HG03095 (cell line): Measurements from ENCODE around the gene SLC9A9.

ENCODE experiments used
- ATAC-seq: cut with Tn5 transposase; IDR thresholded peaks from one replicate; pipeline ENCODE4 v1.9.1; 2021; ENCODE audit warnings: moderate library complexity; ENCODE audit not compliant: unreplicated experiment

The SLC9A9 gene

DNA sequence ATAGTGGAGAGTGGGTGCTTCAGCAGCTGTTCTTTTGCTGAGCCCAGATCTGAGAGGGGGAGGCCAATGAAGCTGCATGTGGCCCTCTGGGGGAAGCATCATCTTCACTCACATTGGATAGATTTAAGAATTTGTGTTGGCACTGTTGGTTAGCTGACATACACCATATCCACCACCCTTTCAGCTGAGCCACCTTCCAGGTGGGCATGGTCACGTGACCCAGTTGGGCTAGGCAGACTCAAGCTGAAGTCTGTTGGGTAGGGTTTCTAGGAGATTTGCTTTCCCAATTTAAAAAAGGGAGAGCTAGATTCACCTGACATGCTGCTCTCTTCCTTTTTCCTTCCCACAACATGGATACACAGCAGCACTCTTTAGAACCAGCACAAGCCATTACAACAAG lies 417.7 kb downstream of the SLC9A9 start:
- ATAC-seq = no peak

DNA sequence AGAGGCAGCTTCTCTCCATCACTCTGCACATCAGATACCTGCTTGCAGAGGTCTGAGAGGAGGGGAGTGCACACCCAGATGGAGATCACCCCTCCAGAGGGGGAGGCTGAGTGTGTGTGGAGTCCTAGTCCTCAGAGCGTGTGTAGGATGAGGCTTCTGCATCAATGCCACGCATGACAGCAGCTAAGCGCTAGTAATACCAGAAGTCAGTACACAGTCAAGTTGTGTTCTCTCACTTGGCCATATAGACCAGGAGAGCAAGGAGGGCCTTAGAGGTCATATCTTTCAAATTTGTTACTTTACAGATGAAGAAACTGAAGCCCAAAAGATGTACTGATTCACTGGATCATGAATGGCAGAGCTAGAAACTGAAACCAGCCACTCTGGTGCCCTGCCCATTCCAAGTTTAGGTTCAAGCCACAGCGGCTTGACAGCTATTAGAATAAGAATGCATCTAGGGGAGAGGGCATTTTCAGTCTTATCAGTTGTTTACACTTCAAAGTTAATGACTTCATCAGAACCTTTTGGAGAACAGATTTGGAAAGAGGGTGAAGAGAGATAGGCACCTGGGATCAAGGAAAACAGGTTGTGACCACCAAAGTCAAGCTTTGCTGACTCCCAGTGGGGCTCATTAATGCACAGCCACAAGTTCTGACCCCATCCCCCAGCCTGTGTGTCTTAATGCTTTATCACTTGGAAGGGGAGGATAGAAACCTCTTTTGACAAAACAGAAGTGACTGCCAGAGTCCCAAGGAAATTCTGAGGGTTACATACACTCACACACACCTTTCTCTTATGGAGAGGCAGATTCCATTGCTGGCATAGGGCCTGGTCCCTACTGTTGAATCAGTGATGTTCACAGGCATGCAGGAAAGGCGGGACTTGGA lies 418.4 kb downstream of the SLC9A9 start:
- ATAC-seq = no peak

DNA sequence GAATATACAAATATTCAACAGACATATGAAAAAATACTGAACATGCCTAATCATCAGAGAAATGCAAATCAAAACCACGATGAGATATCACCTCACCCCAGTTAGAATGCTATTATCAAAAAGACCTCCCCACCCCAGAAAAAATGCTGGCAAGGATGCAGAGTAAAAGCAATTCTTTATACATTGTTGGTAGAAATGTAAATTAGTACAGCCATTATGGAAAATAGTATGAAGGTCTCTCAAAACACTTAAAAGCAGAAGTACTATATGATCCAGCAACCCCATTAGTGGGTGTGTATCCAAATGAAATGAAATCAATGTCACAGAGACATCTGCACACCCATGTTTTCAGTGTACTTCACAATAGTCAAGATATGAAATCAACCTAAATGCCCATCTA lies 420.0 kb downstream of the SLC9A9 start:
- no peak for ATAC-seq

DNA sequence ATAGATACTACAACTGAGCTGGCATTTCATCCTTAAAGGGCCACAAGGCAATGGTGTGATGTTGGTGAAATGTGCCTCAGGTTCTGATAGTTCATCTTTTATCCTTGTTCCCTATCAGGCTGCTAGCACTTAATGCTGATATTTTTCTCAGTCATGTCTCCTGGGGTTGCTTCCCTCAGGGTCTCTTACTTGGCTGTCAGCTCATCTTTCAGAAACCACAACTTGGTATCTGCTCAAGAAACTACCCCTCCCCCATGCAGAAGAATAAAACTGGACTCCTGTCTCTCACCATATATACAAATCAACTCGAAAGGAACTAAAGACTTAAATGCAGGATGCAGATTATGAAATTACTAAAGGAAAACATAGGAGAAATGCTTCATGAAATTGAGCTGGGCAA lies 420.6 kb downstream of the SLC9A9 start:
- no peak for ATAC-seq

DNA sequence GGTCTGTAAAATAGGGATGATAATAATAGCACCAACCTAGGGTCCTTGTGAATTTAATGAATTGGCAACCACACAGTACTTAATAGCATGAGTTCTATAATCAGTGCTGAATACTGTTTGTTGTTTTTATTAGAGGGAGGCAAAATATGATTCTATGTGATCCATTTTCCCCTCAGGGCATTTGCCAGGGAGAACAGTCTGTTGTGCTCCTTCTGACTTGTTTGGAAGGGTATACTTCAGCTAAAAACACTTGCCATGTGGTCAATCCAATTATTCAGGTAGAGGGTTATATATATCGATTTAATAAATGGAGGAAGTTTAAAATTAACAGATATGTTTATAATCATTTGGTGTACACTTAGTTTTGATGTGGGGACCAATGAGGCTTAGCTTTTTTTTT lies 423.4 kb downstream of the SLC9A9 start:
- ATAC-seq = no peak

DNA sequence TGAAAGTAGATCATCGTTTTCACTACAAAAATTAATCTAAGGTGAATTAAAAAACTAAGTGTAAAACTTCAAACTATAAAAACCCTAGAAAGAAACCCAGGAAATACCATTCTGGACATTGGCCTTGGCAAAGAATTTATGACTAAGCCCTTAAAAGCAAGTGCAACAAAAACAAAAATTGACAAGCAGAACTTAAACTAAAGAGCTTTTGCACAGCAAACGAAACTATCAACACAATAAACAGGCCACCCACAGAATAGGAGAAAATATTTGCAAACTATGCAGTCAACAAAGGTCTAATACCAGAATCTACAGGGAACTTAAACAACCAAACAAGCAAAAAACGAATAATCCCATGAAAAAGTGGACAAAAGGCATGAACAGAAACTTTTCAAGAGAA lies 426.7 kb downstream of the SLC9A9 start:
- no peak for ATAC-seq

DNA sequence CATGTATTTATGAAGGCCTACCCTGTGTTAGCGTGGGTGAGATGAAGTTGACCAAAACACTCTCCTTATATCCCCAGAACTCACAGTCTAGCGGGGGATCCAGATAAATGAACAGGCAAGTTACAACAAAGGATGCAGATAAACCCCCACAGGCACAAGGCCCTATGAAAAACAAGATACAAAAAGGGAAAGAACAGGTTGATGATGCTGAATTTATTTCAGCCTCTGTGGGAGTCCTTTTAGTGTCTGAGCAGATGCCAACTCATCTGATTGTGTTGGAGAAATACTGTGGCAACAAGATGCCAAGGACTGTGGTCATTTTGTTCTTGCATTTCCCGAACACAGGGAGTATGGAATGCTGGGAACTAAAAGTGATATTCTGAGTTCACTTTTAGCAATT lies 428.7 kb downstream of the SLC9A9 start:
- ATAC-seq = no peak

- ATAC-seq = no peak
Observed at GRCh38 chr3:143418391-143418790, 429.9 kb downstream of the SLC9A9 start.

- ATAC-seq = no peak
Observed at GRCh38 chr3:143416229-143416628, 432.0 kb downstream of the SLC9A9 start.

- no peak for ATAC-seq
Observed at GRCh38 chr3:143414571-143415253, 433.6 kb downstream of the SLC9A9 start.

DNA sequence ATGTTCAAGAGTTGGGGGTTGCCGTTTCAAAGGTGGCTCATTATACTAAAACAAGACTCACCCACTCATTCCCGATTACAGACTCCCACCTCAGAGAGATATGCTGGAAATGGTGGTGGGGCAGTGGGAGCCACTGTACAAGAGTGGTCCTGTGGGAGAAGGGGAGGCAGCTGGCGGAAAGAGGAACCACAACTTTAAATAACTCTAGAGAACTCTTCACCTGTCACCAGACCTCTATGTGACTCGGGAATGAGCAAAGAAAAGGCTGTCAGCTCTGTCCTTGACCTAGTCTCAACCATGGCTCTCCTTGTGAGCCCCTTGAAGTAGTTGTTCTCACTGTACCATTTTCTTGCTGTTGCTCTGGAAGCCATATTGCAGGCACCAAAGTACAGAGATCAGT lies 434.9 kb downstream of the SLC9A9 start:
- ATAC-seq = no peak

DNA sequence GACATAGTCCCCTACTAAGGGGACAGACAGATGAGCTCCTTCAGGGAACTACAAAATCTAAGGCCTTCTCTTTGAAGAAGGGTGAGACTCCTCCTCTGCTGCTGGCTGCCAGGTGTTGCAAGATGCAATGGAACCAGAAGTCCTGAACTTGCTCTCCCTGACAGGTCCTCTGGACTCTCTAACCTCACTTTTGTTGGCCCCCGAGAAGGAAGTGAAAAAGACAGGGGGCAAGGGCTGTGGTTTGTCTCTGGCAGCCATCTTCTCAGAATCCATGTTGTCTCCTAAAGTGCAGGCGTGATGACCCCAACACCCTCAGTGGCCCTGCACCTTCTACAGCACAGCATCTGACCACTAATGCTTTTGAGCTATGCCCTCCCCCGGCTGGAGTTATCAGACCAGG lies 436.2 kb downstream of the SLC9A9 start:
- ATAC-seq = no peak

GRCh38 chr3:143410259-143410658 lies 438.0 kb downstream of the SLC9A9 start:
- no peak for ATAC-seq

GRCh38 chr3:143408771-143409170 lies 439.5 kb downstream of the SLC9A9 start:
- ATAC-seq = no peak

DNA sequence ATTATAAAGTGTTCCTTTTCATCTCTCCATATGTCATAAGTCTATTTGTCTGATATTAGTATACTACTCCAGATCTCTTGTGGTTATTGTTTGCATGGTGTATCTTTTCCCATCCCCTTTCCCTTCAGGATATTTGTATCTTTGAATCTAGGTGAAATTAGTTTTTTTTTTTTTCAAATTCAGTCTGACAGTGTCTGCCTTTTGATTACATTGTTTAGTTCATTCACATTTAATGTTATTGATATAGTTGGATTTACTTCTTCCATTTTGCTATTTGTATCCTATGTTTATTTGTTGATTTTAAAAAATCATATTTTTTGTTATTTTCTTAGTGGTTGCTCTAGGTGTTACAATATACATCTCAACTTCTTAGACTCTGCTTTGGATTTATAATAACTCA lies 445.7 kb downstream of the SLC9A9 start:
- ATAC-seq = no peak

GRCh38 chr3:143396790-143397189 lies 451.5 kb downstream of the SLC9A9 start:
- no peak for ATAC-seq

GRCh38 chr3:143389388-143389787 lies 458.9 kb downstream of the SLC9A9 start:
- ATAC-seq = no peak

DNA sequence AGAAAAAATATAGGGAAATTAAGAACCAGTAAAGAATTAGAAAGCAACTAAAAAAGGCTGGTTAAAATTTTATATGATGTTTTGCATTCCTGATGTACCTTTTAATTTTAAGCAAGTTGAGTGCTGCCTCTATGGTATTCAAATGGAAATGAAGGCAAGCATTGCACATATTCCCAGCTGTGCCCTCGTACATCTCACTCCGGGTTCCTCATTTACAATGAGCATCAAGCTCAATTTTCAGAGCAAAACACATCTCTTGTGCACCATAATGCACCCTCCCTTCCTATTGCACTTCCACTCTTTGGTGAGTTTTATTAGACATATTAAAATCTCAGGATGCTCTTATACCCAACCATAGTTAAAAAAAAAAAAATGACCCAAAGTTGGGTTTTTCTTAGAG lies 460.8 kb downstream of the SLC9A9 start:
- no peak for ATAC-seq

- no peak for ATAC-seq
Observed at GRCh38 chr3:143384076-143384475, 464.2 kb downstream of the SLC9A9 start.

GRCh38 chr3:143383421-143383820 lies 464.8 kb downstream of the SLC9A9 start:
- ATAC-seq = no peak

DNA sequence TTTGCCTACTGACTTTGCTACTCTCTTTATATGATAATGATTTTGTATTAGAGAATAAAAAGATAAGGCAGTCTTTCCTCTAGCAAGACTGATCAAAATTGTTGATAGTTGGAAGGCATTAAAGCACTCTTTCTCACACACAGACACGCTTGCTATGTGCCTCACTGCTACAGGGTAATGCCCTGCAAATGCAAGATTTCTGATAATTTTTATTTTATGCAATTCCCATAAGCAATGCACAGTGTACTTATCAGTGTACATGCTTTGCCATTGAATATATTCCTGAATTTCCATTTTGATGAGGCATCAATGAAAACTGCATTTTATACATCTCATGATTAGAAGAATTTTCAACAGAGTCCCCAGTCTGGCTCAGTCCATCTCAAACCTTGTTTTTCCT lies 465.5 kb downstream of the SLC9A9 start:
- ATAC-seq = no peak

- ATAC-seq = no peak
Observed at GRCh38 chr3:143380449-143380848, 467.8 kb downstream of the SLC9A9 start.
